NCI-H1417 (cell line): ENCODE measurements around the gene ACTR6.
A peak's percentile ranks its signal among the peaks of the same experiment; 100 is the strongest.
"Not testable (repeated sequence)": the region's sequence is repeated elsewhere in the genome, so short reads cannot be mapped to it uniquely, and the experiment has no call there.

Source experiments
- DNase-seq, 3 experiments: peaks; one replicate each; lab custom pipeline; 2025; lab: John Stamatoyannopoulos, UW

Gene ACTR6

GRCh38 chr12:100184549-100185145, 16.0 kb upstream of the ACTR6 start:
- DNase-seq, result no peak

GRCh38 chr12:100185361-100185894, 15.2 kb upstream of the ACTR6 start:
- no peak for DNase-seq

- no peak for DNase-seq
Measured at GRCh38 chr12:100186071-100186470, 14.5 kb upstream of the ACTR6 start.

GRCh38 chr12:100187068-100187467, 13.5 kb upstream of the ACTR6 start:
- no peak for DNase-seq

GRCh38 chr12:100187857-100188519, 12.6 kb upstream of the ACTR6 start:
- no peak for DNase-seq

GRCh38 chr12:100188888-100189635, 11.6 kb upstream of the ACTR6 start:
- not testable (repeated sequence) for DNase-seq

- DNase-seq, result no peak
Measured at GRCh38 chr12:100189636-100190394, 10.8 kb upstream of the ACTR6 start.

GRCh38 chr12:100193085-100193484, 7.5 kb upstream of the ACTR6 start:
- DNase-seq, result no peak

- DNase-seq, result no peak
Measured at GRCh38 chr12:100197486-100197885, 3.1 kb upstream of the ACTR6 start.

- peak in 2 of 3 experiments; percentile 23 to 74 for DNase-seq
Measured at GRCh38 chr12:100199023-100199346, 1.6 kb upstream of the ACTR6 start.

GRCh38 chr12:100199347-100200149, 1.1 kb upstream of the ACTR6 start:
- peak; percentile 76 to 96 (median 94) for DNase-seq

- peak in 1 of 3 experiments; percentile 5 for DNase-seq
Measured at GRCh38 chr12:100201604-100202423, 1.2 kb downstream of the ACTR6 start.

- no peak for DNase-seq
Measured at GRCh38 chr12:100207311-100207710, 6.7 kb downstream of the ACTR6 start.

GRCh38 chr12:100208834-100209233, 8.2 kb downstream of the ACTR6 start:
- no peak for DNase-seq

GRCh38 chr12:100211698-100212097, 11.1 kb downstream of the ACTR6 start:
- no peak for DNase-seq

- no peak for DNase-seq
Measured at GRCh38 chr12:100213016-100213891, 12.6 kb downstream of the ACTR6 start.

- no peak for DNase-seq
Measured at GRCh38 chr12:100214518-100214917, 13.9 kb downstream of the ACTR6 start.

GRCh38 chr12:100215209-100215608, 14.6 kb downstream of the ACTR6 start:
- no peak for DNase-seq

- no peak for DNase-seq
Measured at GRCh38 chr12:100216337-100216736, 15.7 kb downstream of the ACTR6 start.
